Activated naive CD8-positive, alpha-beta T cell treated with anti-CD3 and anti-CD28 coated beads, Interleukin-2, amount 50 U/mL, for 24 hours (primary cell): ENCODE measurements around the gene RAC2.

ENCODE experiments used
- ATAC-seq: fragments of 150-1000 bp; cut with Tn5 transposase; one replicate; pipeline ENCODE4 v1.10.0; 2021
- DNase-seq: peaks from one replicate; pipeline ENCODE4 v3.0.0; 2021
- H3K27ac Mint-ChIP-seq: one replicate; pipeline ENCODE4 v1.8.0; 2021; ENCODE audit warnings: mild to moderate bottlenecking, mixed read lengths
- H3K27me3 Mint-ChIP-seq: one replicate; pipeline ENCODE4 v1.8.0; 2021; ENCODE audit warnings: mixed read lengths
- H3K36me3 Mint-ChIP-seq: one replicate; pipeline ENCODE4 v1.8.0; 2021; ENCODE audit warnings: low read depth, mixed read lengths
- H3K4me1 Mint-ChIP-seq: one replicate; pipeline ENCODE4 v1.8.0; 2021; ENCODE audit warnings: mixed read lengths
- H3K4me3 Mint-ChIP-seq: one replicate; pipeline ENCODE4 v1.8.0; 2021; ENCODE audit warnings: mild to moderate bottlenecking, moderate library complexity, mixed read lengths
- H3K9me3 Mint-ChIP-seq: one replicate; pipeline ENCODE4 v1.8.0; 2021; ENCODE audit warnings: mixed read lengths

RAC2 gene

DNA sequence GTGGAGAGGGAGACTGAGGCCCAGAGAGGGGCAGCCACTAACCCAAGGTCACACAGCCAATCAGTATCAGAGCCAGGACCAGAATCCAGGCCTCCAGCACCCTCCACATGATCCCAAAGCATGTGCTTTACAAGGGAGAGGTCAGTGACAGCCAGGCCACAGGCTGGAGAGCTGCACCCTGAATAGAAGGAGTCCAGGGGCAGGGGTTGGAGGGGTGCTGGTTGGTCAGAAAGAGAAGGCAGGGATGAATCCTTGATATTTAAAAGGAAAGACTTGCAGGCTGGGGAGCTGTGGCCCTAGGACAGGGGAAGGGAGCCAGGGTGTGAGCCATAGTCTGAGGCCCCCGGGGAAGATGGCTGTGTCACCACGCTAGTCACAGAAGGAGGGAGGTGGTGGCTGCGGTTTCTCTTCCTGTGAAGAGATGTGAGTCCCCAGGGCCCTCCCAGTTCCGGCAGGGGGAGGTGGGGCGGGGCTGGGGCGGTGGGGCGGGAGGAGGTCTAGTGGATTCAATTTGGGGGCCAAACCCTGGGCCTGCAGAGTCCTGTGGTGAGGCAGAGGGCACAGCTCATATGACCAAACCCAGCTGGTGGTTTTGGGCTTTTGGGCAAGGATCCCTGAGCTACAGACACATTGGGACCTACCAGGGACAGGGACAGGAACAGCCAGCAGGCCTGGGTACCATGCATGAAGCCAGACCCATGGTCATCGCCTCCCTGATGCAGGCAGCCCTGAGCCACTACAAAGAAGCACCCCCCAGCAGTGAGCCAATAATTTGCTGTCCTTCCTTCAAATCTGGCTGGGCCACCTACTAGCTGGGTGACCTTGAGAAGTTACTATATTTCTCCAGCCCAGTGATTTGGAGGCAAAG is 14.0 kb downstream of the RAC2 start:
- H3K27me3 Mint-ChIP-seq = no peaks in the 10 kb centered on the region

DNA sequence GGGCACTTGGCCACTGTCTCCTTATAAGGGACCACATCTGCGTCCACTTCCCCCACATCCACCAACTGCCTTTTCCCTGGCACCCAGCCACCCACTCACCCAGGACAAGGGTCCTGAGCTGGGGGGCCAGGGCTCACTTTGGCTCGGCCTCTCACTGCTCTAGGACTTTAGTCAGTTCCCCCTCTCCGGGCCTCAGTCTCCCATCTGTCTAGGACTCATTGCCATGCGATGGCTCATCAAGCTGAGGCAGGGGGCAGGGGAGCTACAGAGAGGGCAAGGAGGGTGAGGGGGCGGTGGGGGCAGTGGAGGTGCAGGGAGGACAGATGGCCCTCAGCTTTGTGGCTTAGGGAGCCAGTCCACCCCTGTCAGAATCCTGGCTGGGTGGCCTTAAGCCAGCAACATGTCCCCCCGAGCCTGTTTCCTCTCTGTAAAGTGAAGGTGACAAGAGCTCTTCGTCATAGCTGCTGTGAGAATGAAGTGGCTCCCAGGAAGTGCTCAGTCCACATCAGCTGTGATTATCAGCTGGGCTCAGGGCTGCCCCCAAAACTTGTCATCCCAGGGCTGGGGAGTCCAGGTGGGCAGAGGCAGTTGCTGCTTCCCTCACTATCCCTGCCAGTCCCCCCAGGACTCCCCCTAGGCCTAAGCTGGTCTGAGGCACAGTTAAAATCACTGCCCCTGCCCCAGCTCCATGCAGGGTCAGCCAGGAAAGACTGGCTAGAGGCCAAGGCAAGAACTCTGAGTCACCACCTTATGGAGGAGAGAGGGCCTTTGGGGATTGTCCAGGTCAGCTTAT is 14.9 kb downstream of the RAC2 start:
- H3K4me1 Mint-ChIP-seq = peaks cover 90% of the 10 kb centered on the region
- H3K36me3 Mint-ChIP-seq = peaks cover 77% of the 10 kb centered on the region
- peak overlapping the region; percentile 67 for H3K4me3 Mint-ChIP-seq
- no peaks in the 10 kb centered on the region for H3K9me3 Mint-ChIP-seq
- DNase-seq (peak; percentile 57), ATAC-seq (peak; percentile 20)
- peak overlapping the region; percentile 93 for H3K27ac Mint-ChIP-seq
- H3K27me3 Mint-ChIP-seq = no peaks in the 10 kb centered on the region

More for the DNA sequence above, 14.0 kb downstream of the RAC2 start:
- H3K4me1 Mint-ChIP-seq = peaks cover 90% of the 10 kb centered on the region
- H3K4me3 Mint-ChIP-seq = peak overlapping the region; percentile 67
- no peaks in the 10 kb centered on the region for H3K9me3 Mint-ChIP-seq
- DNase-seq = peak; percentile 88
- H3K36me3 Mint-ChIP-seq = peaks cover 75% of the 10 kb centered on the region
- H3K27ac Mint-ChIP-seq = peak overlapping the region; percentile 93
- ATAC-seq = peak; percentile 76

DNA sequence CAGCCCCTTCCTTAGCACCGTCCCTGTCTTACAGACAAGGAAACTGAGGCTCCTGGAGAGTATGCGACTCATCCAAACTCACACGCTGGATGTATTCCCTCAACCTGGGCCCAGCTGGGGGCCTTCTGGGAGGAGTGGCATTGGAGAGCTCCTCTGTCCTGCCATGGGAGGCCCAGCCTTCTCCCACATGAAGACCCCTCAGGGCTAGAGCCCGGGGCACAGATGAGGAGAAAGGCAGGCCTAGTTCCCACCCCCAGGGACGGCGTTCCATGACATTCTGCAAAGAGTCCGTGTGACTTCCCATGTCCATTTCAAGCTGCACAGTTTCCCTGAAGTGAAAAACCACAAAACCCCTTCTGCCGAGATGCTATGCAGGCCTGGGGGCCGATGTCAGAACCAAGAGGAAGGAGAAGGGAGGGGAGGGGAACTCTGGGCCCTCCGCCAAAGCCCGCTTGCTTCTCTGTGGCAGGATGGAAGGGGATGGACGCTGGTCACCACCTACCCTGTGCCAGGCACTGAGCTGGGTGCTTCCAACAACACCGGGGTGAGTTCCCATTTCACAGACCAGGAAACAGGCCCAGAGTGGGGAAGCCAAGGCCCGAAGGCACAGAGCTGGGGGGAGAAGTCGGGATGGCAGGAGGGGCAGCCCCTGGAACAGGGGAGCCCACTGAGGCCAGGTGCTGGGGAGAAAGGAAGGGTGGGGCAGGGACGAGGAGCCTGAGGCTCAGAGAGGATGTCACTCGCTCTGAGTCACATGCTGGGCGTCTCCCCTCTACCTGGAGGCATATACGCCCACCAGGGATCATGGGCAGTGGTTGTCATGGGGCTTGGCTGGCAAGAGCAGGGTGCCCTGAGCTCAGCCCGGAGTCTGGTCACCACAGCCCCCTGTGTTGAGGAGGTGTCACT is 15.7 kb downstream of the RAC2 start:
- DNase-seq = peak; percentile 58
- Mint-ChIP-seq H3K4me1 (peaks cover 90% of the 10 kb centered on the region), H3K27ac (peak overlapping the region; percentile 93), H3K36me3 (peaks cover 78% of the 10 kb centered on the region), H3K27me3 (no peaks in the 10 kb centered on the region), H3K9me3 (no peaks in the 10 kb centered on the region), H3K4me3 (peak overlapping the region; percentile 67)
- ATAC-seq = no peak

DNA sequence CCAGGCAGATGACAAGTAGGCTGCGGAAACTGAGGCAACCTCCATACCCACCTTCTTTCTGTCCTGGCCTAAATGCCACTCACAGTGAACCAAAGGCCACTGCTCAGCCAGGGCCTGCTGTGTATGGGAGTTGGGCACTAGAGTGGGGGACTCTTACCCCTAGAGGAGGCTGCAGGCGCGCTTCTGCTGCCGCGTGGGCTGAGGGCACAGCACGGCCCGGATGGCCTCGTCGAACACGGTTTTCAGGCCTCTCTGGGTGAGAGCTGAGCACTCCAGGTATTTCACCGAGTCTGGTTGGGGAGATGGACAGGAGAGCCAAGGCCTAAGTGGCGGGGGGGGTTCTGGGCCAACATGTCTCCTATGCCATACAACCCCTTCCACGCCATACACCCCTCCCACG is 17.6 kb downstream of the RAC2 start:
- ATAC-seq (no peak), DNase-seq (no peak)
- peaks cover 77% of the 10 kb centered on the region for H3K36me3 Mint-ChIP-seq
- no peak overlapping the region for H3K4me3 Mint-ChIP-seq
- no peaks in the 10 kb centered on the region for H3K27me3 Mint-ChIP-seq
- peak overlapping the region; percentile 56 for H3K27ac Mint-ChIP-seq
- peaks cover 90% of the 10 kb centered on the region for H3K4me1 Mint-ChIP-seq
- H3K9me3 Mint-ChIP-seq = peaks cover 2% of the 10 kb centered on the region

DNA sequence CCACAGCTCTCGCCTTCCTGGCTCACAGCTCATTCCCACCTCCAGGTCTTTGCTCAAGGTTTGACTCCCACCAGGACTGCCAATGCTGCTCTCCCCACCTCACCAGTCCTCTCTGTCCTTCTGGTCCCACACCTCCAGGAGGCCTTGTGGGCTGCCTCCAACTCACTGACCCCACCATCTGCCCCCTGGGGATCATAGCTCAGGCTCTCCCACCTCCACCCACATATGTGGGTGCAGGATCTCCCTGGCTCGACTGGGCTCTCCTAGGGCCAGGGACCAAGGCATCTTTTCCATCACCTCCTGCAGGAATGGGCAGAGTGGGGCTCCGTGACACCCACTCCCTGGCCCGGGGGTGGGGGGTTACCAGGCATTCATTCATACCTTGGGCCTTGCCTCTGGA is 18.0 kb downstream of the RAC2 start:
- no peak overlapping the region for H3K4me3 Mint-ChIP-seq
- peaks cover 4% of the 10 kb centered on the region for H3K9me3 Mint-ChIP-seq
- no peaks in the 10 kb centered on the region for H3K27me3 Mint-ChIP-seq
- peaks cover 77% of the 10 kb centered on the region for H3K36me3 Mint-ChIP-seq
- no peak for DNase-seq
- no peak for ATAC-seq
- H3K27ac Mint-ChIP-seq = peak overlapping the region; percentile 76
- peaks cover 90% of the 10 kb centered on the region for H3K4me1 Mint-ChIP-seq

DNA sequence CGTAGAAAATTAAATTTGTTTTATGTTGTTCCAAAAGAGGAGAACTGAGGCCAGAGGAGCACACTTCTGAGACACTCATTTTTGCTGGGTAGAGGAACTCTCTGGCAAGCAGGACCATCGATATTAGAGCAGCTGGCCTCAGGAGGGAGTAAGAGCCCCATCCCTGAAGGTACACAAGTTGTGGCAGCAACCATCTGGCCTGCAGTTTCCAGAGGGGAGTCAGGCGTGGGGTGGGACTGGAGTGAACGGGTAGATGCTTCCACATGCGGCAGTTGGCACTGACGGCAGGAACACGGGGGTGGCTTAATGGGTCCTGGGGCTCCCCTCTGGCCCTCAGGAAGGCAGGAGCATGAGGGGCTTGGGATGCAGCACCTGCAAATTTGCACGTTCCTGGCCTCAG is 18.6 kb downstream of the RAC2 start:
- H3K27ac Mint-ChIP-seq = peak overlapping the region; percentile 76
- ATAC-seq (no peak), DNase-seq (no peak)
- H3K4me3 Mint-ChIP-seq = no peak overlapping the region
- H3K4me1 Mint-ChIP-seq = peaks cover 90% of the 10 kb centered on the region
- peaks cover 4% of the 10 kb centered on the region for H3K9me3 Mint-ChIP-seq
- H3K36me3 Mint-ChIP-seq = peaks cover 77% of the 10 kb centered on the region
- H3K27me3 Mint-ChIP-seq = no peaks in the 10 kb centered on the region

DNA sequence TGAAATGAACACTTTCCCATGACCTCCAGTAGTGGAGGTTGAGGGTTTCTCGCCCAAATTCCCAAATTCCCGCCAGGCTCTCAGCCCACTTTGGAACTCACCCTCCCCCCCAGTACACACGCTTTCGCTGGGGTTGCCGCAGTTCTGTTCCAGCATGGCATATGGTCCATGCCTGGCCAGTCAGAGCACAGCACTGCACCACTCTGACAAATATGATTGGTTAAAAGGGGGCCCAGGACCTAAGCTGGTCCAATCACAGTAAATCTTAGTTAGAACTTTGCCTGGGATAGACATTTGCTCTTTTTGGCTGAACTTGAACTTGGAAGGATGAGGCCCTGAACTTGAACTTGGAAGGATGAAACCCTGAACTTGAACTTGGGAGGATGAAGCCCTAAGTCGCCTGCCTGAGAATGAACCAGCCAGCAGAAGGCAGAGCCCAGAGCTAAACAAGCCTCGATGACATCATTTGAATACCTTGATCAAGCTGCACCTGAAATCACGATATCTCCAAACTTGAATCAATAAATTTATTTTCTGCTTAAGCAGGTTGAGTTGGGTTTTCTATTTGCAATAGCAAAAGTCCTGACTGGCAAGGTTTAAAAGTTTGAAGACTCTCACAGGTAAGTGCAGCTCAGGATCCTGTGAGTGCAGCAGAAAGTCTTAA is 19.2 kb downstream of the RAC2 start:
- DNase-seq (no peak), ATAC-seq (no peak)
- Mint-ChIP-seq H3K9me3 (peaks cover 4% of the 10 kb centered on the region), H3K27me3 (no peaks in the 10 kb centered on the region), H3K4me1 (peaks cover 91% of the 10 kb centered on the region), H3K27ac (peak overlapping the region; percentile 76), H3K4me3 (peak overlapping the region; percentile 4), H3K36me3 (peaks cover 77% of the 10 kb centered on the region)

DNA sequence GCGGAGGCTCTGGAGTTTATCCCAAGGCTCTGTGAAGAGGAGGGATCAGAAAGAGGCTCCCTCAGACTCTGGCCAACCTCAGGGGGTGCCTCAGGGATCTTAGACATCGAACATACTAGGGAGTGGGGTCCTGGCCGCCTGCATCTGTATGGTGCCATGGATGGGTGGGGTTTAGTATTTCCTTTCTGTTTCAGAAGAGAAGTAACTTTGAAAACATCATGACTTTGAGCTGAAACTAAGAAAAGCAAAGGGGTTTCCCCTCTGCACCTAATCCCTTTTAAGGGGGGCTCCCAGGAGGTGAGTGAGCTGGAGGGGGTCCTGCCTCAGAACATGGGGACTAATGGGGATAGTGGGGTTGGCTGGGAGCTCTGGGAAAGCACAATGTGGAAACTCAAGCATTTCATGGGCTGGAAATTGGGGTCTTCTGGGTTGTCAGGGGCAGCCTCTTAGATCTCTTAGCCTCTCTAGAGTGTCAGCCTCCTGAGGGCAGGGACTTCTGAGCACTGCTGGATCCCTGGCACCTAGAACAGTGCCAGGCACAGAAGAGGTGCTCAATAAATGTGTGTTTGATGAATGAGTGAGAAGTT is 20.0 kb downstream of the RAC2 start:
- ATAC-seq (peak; percentile 31), DNase-seq (no peak)
- Mint-ChIP-seq H3K4me3 (peak overlapping the region; percentile 7), H3K27me3 (no peaks in the 10 kb centered on the region), H3K27ac (peak overlapping the region; percentile 94), H3K9me3 (peaks cover 4% of the 10 kb centered on the region), H3K4me1 (peaks cover 91% of the 10 kb centered on the region), H3K36me3 (peaks cover 70% of the 10 kb centered on the region)

DNA sequence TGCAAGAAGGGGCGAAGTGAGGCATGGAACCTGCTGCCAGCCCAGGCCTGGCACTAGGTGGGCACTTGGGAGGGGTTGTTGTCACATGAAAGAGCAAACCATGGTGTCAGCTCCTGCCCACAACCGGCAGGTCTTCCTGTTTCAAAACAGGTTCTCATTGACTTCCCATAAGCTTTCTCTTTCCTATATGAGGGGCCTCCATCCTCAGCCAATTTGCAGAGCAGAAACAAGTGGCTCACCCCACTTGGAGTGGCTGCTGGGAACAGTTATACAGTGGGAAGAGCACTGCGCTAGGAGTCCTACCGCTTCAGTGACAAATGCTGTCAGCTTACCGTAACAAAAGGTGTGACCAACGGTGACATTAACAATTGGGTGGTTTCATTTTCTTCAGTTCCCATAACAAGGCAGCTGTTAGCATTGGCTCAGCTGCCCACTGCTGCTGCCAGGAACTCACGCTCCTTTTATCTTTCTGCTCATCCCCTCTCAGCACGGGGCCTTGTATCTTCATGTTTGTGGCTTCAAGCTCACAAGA is 21.6 kb downstream of the RAC2 start:
- peak; percentile 30 for ATAC-seq
- no peaks in the 10 kb centered on the region for H3K27me3 Mint-ChIP-seq
- no peak for DNase-seq

DNA sequence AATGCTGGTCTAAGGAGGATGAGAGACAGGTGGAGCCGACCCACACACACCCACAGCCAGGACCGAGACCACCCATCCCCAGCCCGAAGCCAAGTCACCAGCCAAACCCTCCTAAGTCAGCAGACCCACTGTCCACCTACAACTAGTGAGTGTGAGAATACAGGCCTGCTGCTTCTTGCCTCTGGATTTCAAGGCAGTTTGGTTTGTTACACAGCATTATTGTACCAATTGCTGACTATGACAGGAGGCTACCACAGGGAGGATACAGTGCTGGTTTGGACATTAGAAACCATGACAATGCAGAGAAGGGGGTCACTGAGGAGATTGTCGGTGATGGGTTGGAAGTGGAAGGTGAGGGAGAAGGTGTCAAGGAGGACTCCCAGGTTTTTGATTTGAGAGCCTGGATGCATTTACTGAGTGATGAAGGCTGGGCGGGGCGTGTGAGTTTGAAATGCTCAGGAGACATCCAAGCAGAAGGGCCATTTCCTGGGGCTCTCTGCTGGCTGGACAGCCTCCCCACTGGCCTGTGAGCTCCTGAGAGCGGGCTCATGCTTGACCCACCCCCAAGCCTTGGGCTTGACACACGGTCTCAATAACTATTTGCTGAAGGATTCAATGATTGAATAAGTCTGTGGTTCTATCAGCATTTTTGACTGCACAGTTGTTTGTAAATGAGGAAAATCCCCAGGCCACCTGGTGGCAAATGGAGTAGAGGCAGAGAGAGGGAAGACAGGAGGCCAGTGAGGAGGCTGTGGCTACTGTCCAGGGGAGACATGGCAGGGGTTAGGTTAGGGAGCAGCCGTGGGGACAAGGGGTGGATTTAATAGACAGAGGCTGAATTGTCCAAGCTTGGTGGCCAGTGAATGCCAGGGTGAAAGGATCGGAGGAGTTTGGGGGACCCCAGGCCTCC is 22.4 kb downstream of the RAC2 start:
- no peaks in the 10 kb centered on the region for H3K27me3 Mint-ChIP-seq
- H3K4me1 Mint-ChIP-seq = peaks cover 97% of the 10 kb centered on the region
- H3K27ac Mint-ChIP-seq = peak overlapping the region; percentile 94
- peaks cover 55% of the 10 kb centered on the region for H3K36me3 Mint-ChIP-seq
- ATAC-seq (no peak), DNase-seq (no peak)
- H3K4me3 Mint-ChIP-seq = no peak overlapping the region
- peaks cover 4% of the 10 kb centered on the region for H3K9me3 Mint-ChIP-seq

More for the DNA sequence above, 21.6 kb downstream of the RAC2 start:
- peaks cover 89% of the 10 kb centered on the region for H3K4me1 Mint-ChIP-seq
- peak overlapping the region; percentile 40 for H3K4me3 Mint-ChIP-seq
- peaks cover 55% of the 10 kb centered on the region for H3K36me3 Mint-ChIP-seq
- peak overlapping the region; percentile 94 for H3K27ac Mint-ChIP-seq
- H3K9me3 Mint-ChIP-seq = peaks cover 4% of the 10 kb centered on the region

DNA sequence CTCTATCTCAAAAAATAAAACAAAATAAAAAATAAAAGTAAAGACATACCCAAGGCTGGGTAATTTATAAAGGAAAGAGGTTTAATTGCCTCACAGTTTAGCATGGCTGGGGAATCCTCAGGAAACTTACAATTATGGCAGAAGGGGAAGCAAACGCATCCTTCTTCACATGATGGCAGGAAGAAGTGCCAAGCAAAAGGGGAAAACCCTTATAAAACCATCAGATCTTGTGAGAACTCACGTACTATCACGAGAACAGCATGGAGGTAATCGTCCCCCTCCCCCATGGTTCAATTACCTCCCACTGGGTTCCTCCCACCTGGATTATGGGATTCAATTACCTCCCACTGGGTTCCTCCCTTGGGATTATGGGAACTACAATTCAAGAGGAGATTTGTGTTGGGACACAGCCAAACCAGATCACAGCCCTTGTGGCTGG is 23.5 kb downstream of the RAC2 start:
- H3K27me3 Mint-ChIP-seq = no peaks in the 10 kb centered on the region
- peak overlapping the region; percentile 72 for H3K4me3 Mint-ChIP-seq
- H3K27ac Mint-ChIP-seq = peak overlapping the region; percentile 86
- H3K36me3 Mint-ChIP-seq = peaks cover 44% of the 10 kb centered on the region
- DNase-seq (no peak), ATAC-seq (no peak)
- H3K4me1 Mint-ChIP-seq = peaks cover 87% of the 10 kb centered on the region
- peaks cover 4% of the 10 kb centered on the region for H3K9me3 Mint-ChIP-seq

DNA sequence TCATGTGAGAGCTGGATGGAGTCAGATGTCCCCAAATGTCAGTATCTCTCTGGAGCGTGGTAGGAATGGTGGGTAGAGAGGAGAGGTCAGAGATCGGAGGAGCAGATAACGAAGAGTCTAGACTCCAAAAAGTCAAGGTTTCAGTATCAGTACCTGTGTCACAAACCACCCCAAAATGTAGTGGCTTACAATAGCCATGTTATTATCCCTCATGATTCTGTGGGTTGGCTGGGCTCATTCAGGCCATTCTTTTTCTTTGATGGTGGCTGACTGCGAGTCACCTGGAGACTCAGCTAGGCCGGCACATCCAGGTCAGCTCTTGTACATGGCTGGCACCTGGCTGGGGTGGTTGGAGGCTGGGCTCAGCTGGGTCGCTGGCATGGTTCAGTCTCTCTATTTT is 24.5 kb downstream of the RAC2 start:
- Mint-ChIP-seq H3K27ac (peak overlapping the region; percentile 86), H3K36me3 (peaks cover 34% of the 10 kb centered on the region), H3K9me3 (peaks cover 4% of the 10 kb centered on the region), H3K4me1 (peaks cover 77% of the 10 kb centered on the region), H3K27me3 (no peaks in the 10 kb centered on the region), H3K4me3 (peak overlapping the region; percentile 72)
- peak; percentile 48 for ATAC-seq
- DNase-seq = no peak
